ENCODE data around the gene AIF1L.

- TF ChIP-seq CTCF (IDR thresholded peaks at IDR 0.05) (no peak), ZFX (IDR thresholded peaks at IDR 0.05; ENCODE audit: borderline replicate concordance) (no peak)
Measured at GRCh38 chr9:131062969-131063368, 33.4 kb upstream of the AIF1L start.

Measured in 22Rv1 (cell line).